Skin of body (tissue), 2 donors: ENCODE measurements around the gene RPL18A. TPM values are rescaled to one million over a fixed set of nuclear protein-coding genes. Genes with fewer than 3 reads are reported as not detected.

Experiments used
- DNase-seq: peaks from one replicate; lab custom pipeline; 2025; lab: John Stamatoyannopoulos, UW
- total RNA-seq: library from RNA; depleted of rRNA; stranded (reverse); fragments of >200 nt; gene quantifications from one replicate; pipeline ENCODE4 v1.2.3, GENCODE V29; 2014

The RPL18A gene
- total RNA-seq, 1 donor from 2014 or later: 1,075 TPM

DNA sequence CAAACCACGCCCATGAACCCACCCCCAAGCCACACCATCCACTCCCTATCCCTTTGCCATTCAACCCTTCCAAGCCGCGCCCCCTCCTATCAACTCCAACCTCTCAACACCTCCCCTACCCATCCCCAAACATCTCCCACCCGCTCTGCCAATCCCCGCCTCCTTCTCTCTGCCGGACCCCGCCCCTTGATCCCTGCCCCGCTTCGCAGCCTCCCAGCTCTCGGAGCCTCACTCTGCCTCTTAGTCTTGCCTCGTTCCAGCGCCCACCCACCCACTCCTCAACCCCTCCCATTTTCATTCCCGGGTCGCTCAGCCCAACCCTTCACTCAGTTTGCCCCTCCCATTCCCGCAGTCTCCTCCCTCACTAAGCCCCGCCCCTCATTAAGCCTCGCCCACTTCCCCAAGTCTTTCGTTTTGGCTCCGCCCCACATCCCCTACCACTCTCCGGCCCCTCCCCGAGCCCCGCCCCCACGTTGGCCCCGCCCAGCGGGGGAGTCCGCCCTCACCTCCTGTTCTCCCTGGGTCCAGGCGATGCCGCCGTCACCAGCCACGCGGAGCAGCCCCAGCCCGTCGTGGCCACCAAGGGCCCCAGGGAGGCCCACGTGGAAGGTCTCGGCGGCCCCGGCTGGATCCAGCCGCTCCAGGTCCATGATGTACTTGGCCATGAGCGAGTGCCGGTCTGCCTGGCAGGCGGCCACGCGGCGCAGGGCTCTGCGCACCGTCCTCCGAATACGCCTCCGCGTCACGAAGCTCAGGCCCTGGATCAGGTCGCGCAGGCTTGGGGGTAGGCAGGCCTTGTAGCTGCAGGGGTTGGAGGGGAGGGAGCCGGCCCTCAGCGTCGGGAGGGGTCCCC is 17.7 kb upstream of the RPL18A start:
- peak; percentile 63 for DNase-seq

DNA sequence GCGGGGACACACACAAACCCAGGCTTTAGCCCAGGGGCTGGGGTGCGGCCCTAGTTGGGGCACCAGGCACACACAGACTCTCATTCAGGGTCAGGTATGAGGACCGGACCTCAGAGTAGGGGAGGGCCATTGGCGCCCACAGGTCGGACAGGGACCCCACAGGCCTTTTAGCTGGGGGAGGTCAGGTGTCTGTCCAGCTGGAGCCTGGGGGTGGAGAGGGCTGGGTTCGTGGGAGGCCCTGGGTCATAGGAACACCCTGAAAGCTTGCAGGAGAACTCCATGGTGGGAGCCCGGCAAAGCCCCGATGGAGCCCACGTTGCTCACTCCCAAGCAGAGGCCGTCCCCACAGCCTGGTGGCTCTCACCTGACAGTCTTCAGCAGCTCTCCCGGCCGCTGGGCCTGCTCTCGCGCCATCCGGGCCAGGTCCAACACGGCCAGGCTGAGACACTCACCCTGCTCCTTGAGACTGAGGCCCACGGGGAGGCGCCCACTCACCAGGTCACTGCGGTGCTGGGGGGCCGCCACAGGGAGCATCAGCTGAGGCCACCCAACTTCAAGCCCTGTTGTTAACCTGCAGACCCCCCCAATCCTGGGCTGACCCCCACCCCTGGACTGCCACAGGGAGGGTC is 16.9 kb upstream of the RPL18A start:
- DNase-seq: no peak

- DNase-seq: no peak
These were observed 16.4 kb upstream of the RPL18A start for GRCh38 chr19:17843292-17843827.

DNA sequence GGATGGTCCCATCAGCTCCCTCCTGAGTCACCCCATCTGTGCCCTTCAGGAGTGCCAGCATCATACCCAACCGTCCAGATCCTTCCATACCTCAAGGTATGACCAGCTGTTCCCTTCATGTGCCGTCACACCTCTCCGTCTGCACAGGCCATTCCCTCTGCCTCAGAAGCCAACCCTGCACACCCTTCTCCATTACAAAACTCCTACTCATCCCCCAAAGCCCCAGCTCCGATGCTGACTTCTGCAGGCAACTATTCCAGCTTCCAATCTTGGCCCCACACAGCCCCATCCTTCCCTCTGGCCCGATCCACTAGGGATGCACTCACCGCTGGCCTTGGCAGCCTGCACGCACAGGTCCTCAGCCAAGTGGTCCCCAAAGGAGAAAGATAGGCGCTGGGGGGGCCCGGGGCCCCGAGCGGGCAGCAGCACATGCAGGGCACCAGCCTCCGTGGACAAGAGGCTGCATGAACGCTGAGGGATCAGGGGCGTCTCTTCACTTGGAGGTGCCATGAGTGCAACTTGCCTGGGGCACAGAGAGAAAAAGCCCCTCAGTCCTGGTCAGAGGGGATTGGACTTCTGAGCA is 15.7 kb upstream of the RPL18A start:
- DNase-seq: no peak

- DNase-seq: no peak
These were observed 13.6 kb upstream of the RPL18A start for GRCh38 chr19:17846146-17846545.

GRCh38 chr19:17847538-17848366 is 12.0 kb upstream of the RPL18A start, which contains the start of gene JAK3:
JAK3 (minus strand) TSS chr19:17847982; CDS start chr19:17844417, 3,565 bp downstream.
- DNase-seq: peak; percentile 72

DNA sequence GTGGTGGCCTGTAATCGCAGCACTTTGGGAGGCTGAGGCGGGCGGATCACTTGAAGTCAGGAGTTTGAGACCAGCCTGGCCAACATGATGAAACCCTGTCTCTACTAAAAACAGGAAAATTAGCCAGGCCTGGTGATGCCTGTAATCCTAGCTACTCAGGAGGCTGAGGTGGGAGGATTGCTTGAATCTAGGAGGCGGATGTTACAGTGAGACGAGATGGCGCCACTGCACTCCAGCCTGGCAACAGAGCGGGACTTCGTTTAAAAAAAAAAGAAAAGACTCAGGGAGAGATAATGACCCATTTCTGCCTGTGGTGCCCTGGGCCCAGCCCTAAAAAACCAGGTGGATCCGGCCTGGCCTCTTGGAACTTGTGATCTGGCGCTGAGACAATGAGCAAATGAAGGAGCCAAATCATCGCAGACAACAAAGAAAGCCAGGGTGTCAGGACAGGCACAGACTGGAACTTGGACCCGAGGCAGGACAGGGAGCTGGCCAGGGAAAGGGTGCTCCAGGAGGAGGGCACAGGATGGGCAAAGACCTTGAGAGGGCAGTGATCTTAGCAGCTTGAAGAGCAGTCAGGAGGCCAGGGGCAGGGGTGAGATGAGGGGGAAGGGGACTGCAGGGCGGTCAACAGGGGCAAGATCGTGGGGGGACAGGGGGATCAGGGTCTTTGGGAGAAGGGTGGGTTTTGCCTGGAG is 11.0 kb upstream of the RPL18A start:
- DNase-seq: no peak

- DNase-seq: no peak
These were observed 5.6 kb upstream of the RPL18A start for GRCh38 chr19:17854061-17854460.

GRCh38 chr19:17855280-17856152 is 4.2 kb upstream of the RPL18A start:
- peak; percentile 50 for DNase-seq

- no peak for DNase-seq
These were observed 752 bp downstream of the RPL18A start for GRCh38 chr19:17860331-17860992.

GRCh38 chr19:17860993-17861360 is 1.3 kb downstream of the RPL18A start:
- no peak for DNase-seq

GRCh38 chr19:17861542-17862402 is 2.1 kb downstream of the RPL18A start:
- DNase-seq: no peak

- no peak for DNase-seq
These were observed 3.2 kb downstream of the RPL18A start for GRCh38 chr19:17862711-17863519.

- no peak for DNase-seq
These were observed 3.9 kb downstream of the RPL18A start for GRCh38 chr19:17863520-17864182.

GRCh38 chr19:17865364-17866311 is 5.9 kb downstream of the RPL18A start:
- DNase-seq: no peak
